Panc1 (cell line): Measurements from ENCODE around the gene MUC5B. TPM values are rescaled to one million over a fixed set of nuclear protein-coding genes. Genes with fewer than 3 reads are reported as not detected.

Source experiments
- ATAC-seq: fragments of 200-7000 bp; cut with Tn5 transposase; 2 replicates; pipeline ENCODE4 v1.9.1; 2020; ENCODE audit warnings: mild to moderate bottlenecking, moderate library complexity
- BruUV-seq: library from RNA; stranded (reverse); fragments of 400-500 nt; replicated peaks from 2 replicates; lab custom pipeline; 2021; lab: Mats Ljungman, UMichigan
- CTCF ChIA-PET: fragments of 300-600 bp; sonication (Branson Sonifier 250); formaldehyde crosslinking; loops from one replicate; lab custom pipeline; 2022; ENCODE audit warnings: antibody characterized with exemption; lab: Charles Lee
- POLR2A ChIA-PET: fragments of 300-600 bp; sonication (Branson Sonifier 250); formaldehyde crosslinking; loops from one replicate; lab custom pipeline; 2022; ENCODE audit warnings: antibody characterized with exemption; lab: Charles Lee
- DNase-seq: peaks from one replicate; pipeline ENCODE4 v3.0.0-alpha.2; 2010; ENCODE audit warnings: low read depth, low spot score
- H3K27ac ChIP-seq: 2 replicates; pipeline ENCODE4 v1.5.1; 2011; ENCODE audit warnings: mild to moderate bottlenecking, low read length, inconsistent platforms
- H3K27me3 ChIP-seq: fragments of 200-500 bp; sonication (Bioruptor generic); 2 replicates; pipeline ENCODE4 v1.6.0; 2014; ENCODE audit warnings: low read length, inconsistent platforms; ENCODE audit not compliant: control insufficient read depth, insufficient read depth
- H3K36me3 ChIP-seq: fragments of 200-500 bp; sonication (Bioruptor generic); 2 replicates; pipeline ENCODE4 v1.5.1; 2014; ENCODE audit warnings: inconsistent platforms, mild to moderate bottlenecking, low read length, moderate library complexity; ENCODE audit not compliant: control insufficient read depth, insufficient read depth
- H3K4me1 ChIP-seq: 2 replicates; pipeline ENCODE4 v1.5.1; 2011; ENCODE audit warnings: inconsistent platforms, mild to moderate bottlenecking, low read length, moderate library complexity; ENCODE audit not compliant: control insufficient read depth, insufficient read depth
- H3K4me3 ChIP-seq, 2 experiments: 2 replicates each; pipeline ENCODE4 v1.5.1; 2011 to 2012; ENCODE audit warnings: low read depth in 2 of 2, low read length in 2 of 2, mild to moderate bottlenecking in 2 of 2, inconsistent platforms in 1 of 2, moderate library complexity in 1 of 2
- H3K9me3 ChIP-seq: fragments of 200-500 bp; sonication (Bioruptor generic); 2 replicates; pipeline ENCODE4 v1.5.1; 2014; ENCODE audit warnings: low read depth, mild to moderate bottlenecking, inconsistent platforms, low read length, moderate library complexity; ENCODE audit not compliant: control insufficient read depth, insufficient read depth
- POLR2AphosphoS5 ChIP-seq: IDR thresholded peaks from 2 replicates; pipeline ENCODE4 v1.6.1; 2012; ENCODE audit warnings: mild to moderate bottlenecking, low read depth, low read length, moderate library complexity
- SIN3A ChIP-seq: IDR thresholded peaks from 2 replicates; pipeline ENCODE4 v1.6.1; 2012; ENCODE audit warnings: low read depth, mild to moderate bottlenecking, low read length, moderate library complexity, borderline replicate concordance; ENCODE audit not compliant: insufficient read depth
- TCF7L2 ChIP-seq: IDR thresholded peaks from 2 replicates; pipeline ENCODE4 v1.6.1; 2011; ENCODE audit warnings: mild to moderate bottlenecking, low read depth, low read length, inconsistent platforms
- in situ Hi-C: cut with HindIII; loops from 2 replicates; pipeline ENCODE4 v1.10.0; 2016; ENCODE audit warnings: low sequenced_read_pairs, low pct_unique_long_range_greater_than_20kb
- intact Hi-C: fragments of 100-400 bp; cut with micrococcal nuclease; formaldehyde crosslinking; loops from one replicate; pipeline ENCODE4 v1.10.0; 2022; ENCODE audit not compliant: unreplicated experiment
- total RNA-seq: library from RNA; stranded (reverse); gene quantifications from one replicate; pipeline ENCODE4 v1.2.1, GENCODE V29; 2021; ENCODE audit not compliant: unreplicated experiment
- TF ChIP-seq, protein P1 (sequence below), 2 experiments: IDR thresholded peaks; 2 replicates each; pipeline ENCODE4 v1.6.1; 2011 to 2012; ENCODE audit warnings: low read depth in 2 of 2, control low read depth in 1 of 2, low read length in 1 of 2, mild to moderate bottlenecking in 1 of 2, moderate library complexity in 1 of 2; ENCODE audit not compliant: insufficient read depth in 1 of 2
- TF ChIP-seq, protein P2 (sequence below): fragments of 450-650 bp; IDR thresholded peaks from 2 replicates; pipeline ENCODE4 v1.5.1; 2017; ENCODE audit warnings: mild to moderate bottlenecking

The MUC5B gene
- total RNA-seq, 1 experiment from 2014 or later, result 1.2 TPM

DNA sequence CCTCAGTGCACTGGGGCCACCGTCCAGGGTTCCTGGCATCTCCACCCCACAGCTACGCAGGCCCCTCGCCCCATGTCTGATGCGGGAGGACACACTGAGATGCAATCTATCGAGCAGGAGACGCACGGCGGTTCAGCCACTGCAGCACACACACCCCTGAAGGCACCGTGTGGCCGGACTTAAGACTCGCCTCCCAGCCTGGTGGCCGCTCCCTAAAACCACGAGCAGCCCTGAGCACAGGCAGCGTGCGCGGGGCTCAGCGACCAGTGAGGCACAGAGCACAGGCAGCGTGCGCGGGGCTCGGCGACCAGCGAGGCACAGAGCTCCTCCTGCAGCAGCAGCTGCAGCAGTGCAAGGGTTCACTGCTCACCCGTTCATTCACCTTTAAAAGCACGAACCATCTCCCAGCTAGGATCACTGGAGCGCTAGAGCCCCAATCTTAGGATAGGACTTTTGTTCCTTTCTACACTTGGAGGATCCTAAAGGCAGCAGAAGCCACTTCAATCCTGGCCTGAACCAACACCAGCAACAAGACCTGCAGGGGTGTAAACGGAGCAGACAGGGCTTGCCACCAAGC lies 55.2 kb downstream of the MUC5B start:
- in situ Hi-C loops, result no loop called here
- no peak for DNase-seq
- ChIA-PET POLR2A (no interaction called here), CTCF (no interaction called here)
- ATAC-seq, result peak; percentile 8; the same call in 1 of the 2 replicates
- H3K27ac ChIP-seq, result no peak overlapping the region
- H3K9me3 ChIP-seq, result no peaks in the 10 kb centered on the region
- no peaks in the 10 kb centered on the region for H3K27me3 ChIP-seq
- H3K4me3 ChIP-seq, result no peak overlapping the region
- intact Hi-C loops, result no loop called here
- peaks cover 7% of the 10 kb centered on the region for H3K36me3 ChIP-seq
- TF ChIP-seq POLR2AphosphoS5, result no peak
- TF ChIP-seq, protein P1, sequence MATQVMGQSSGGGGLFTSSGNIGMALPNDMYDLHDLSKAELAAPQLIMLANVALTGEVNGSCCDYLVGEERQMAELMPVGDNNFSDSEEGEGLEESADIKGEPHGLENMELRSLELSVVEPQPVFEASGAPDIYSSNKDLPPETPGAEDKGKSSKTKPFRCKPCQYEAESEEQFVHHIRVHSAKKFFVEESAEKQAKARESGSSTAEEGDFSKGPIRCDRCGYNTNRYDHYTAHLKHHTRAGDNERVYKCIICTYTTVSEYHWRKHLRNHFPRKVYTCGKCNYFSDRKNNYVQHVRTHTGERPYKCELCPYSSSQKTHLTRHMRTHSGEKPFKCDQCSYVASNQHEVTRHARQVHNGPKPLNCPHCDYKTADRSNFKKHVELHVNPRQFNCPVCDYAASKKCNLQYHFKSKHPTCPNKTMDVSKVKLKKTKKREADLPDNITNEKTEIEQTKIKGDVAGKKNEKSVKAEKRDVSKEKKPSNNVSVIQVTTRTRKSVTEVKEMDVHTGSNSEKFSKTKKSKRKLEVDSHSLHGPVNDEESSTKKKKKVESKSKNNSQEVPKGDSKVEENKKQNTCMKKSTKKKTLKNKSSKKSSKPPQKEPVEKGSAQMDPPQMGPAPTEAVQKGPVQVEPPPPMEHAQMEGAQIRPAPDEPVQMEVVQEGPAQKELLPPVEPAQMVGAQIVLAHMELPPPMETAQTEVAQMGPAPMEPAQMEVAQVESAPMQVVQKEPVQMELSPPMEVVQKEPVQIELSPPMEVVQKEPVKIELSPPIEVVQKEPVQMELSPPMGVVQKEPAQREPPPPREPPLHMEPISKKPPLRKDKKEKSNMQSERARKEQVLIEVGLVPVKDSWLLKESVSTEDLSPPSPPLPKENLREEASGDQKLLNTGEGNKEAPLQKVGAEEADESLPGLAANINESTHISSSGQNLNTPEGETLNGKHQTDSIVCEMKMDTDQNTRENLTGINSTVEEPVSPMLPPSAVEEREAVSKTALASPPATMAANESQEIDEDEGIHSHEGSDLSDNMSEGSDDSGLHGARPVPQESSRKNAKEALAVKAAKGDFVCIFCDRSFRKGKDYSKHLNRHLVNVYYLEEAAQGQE (IDR thresholded peaks at IDR 0.05; ENCODE audit: insufficient read depth in 1 of 2, low read depth in 2 of 2, low read length in 1 of 2), result no peak
- TF ChIP-seq SIN3A, result no peak
- TF ChIP-seq, protein P2, sequence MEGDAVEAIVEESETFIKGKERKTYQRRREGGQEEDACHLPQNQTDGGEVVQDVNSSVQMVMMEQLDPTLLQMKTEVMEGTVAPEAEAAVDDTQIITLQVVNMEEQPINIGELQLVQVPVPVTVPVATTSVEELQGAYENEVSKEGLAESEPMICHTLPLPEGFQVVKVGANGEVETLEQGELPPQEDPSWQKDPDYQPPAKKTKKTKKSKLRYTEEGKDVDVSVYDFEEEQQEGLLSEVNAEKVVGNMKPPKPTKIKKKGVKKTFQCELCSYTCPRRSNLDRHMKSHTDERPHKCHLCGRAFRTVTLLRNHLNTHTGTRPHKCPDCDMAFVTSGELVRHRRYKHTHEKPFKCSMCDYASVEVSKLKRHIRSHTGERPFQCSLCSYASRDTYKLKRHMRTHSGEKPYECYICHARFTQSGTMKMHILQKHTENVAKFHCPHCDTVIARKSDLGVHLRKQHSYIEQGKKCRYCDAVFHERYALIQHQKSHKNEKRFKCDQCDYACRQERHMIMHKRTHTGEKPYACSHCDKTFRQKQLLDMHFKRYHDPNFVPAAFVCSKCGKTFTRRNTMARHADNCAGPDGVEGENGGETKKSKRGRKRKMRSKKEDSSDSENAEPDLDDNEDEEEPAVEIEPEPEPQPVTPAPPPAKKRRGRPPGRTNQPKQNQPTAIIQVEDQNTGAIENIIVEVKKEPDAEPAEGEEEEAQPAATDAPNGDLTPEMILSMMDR, result no peak
- TF ChIP-seq TCF7L2, result no peak
- no peaks in the 10 kb centered on the region for H3K4me1 ChIP-seq
- no TSS peak for BruUV-seq

DNA sequence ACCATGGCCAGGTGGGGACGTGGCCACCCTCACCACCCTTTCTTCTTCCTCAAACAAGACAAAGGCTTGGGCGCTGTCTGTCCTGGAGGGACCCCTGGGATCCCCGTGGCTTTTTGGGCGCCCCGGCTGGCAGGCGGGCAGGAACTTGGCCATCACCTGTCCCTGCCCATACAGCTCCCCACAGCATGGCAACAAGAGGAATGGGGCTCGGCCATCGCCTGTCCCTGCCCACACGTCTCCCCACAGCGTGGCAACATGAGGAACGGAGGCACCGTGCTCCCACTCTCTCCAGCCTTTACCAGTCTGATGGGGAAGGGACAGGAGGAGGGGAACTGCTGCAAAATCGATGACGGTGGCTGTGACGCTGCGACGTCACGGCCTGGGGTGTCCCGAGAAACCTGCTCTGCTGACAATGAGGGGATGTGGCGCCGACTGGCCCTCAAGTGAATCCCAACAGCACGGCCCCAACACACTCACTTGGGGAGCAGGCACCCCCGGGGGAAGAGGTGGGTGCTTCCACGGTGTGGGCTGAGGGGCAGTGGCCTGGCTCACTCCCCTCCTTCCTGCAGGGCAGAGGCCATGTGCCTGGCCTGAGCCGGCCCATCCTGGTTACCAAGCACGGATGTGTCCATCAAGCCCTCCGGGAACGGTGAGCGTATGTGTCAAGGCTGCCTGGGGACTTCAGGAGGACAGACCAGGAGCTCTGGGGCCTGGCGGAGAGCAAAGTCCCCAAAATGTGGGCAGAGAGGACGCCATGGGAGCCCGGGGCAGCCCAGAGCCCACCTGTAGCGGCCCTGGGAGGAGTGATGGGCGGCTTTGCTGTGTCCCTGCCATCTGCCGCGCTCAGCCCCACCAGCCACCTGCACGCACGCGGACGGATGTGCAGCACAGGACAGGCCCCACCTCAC lies 56.2 kb downstream of the MUC5B start:
- intact Hi-C loops, result no loop called here
- Histone ChIP-seq H3K4me1 (no peaks in the 10 kb centered on the region), H3K27me3 (no peaks in the 10 kb centered on the region), H3K4me3 (no peak overlapping the region), H3K27ac (no peak overlapping the region), H3K36me3 (peaks cover 7% of the 10 kb centered on the region), H3K9me3 (no peaks in the 10 kb centered on the region)
- no TSS peak for BruUV-seq
- DNase-seq (no peak), ATAC-seq (no peak)
- ChIA-PET CTCF (no interaction called here), POLR2A (no interaction called here)
- TF ChIP-seq TCF7L2, result no peak
- TF ChIP-seq, protein P1 (IDR thresholded peaks at IDR 0.05; ENCODE audit: insufficient read depth in 1 of 2, low read depth in 2 of 2, low read length in 1 of 2), result no peak
- TF ChIP-seq, protein P2, result no peak
- no peak for TF ChIP-seq SIN3A
- no peak for TF ChIP-seq POLR2AphosphoS5
- in situ Hi-C loops, result no loop called here
